ENCODE data around the gene LRBA.

LRBA gene

DNA sequence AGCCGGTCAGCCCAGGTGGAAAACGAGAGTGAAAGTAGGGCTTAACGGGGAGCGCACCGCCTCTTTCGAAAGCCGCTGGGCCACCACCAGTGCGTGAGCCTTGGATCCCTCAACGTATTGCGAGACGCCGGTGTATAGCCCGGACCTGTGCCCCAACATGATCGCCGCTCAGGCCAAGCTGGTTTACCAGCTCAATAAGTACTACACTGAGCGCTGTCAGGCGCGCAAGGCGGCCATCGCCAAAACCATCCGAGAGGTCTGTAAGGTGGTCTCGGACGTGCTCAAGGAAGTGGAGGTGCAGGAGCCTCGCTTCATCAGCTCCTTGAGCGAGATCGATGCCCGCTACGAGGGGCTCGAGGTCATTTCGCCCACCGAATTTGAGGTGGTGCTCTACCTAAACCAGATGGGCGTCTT, 432.2 kb downstream of the LRBA start:
- DNase-seq = no peak
- Histone ChIP-seq H3K9ac (ENCODE audit: low read depth, low read length) (no peak overlapping the region), H3K9me3 (ENCODE audit: insufficient read depth, low read length, severe bottlenecking) (peaks cover 10% of the 10 kb centered on the region), H3K4me1 (ENCODE audit: insufficient read depth, low read length) (no peaks in the 10 kb centered on the region), H3K36me3 (ENCODE audit: insufficient read depth, low read length) (peaks cover 14% of the 10 kb centered on the region), H2AFZ (ENCODE audit: low read depth, low read length) (no peak overlapping the region), H3K27ac (ENCODE audit: low read length) (no peak overlapping the region), H4K20me1 (ENCODE audit: insufficient read depth, low read length) (no peaks in the 10 kb centered on the region), H3K4me3 (ENCODE audit: low read depth in 1 of 2, low read length in 2 of 2) (no peak overlapping the region), H3K79me2 (ENCODE audit: insufficient read depth, low read length) (no peaks in the 10 kb centered on the region), H3K27me3 (ENCODE audit: insufficient read depth, low read length, poor library complexity) (no peaks in the 10 kb centered on the region), H3K4me2 (ENCODE audit: insufficient read depth, low read length) (no peak overlapping the region)
- ATAC-seq (ENCODE audit: insufficient read depth, low read depth) = no peak
- TF ChIP-seq, protein P1, sequence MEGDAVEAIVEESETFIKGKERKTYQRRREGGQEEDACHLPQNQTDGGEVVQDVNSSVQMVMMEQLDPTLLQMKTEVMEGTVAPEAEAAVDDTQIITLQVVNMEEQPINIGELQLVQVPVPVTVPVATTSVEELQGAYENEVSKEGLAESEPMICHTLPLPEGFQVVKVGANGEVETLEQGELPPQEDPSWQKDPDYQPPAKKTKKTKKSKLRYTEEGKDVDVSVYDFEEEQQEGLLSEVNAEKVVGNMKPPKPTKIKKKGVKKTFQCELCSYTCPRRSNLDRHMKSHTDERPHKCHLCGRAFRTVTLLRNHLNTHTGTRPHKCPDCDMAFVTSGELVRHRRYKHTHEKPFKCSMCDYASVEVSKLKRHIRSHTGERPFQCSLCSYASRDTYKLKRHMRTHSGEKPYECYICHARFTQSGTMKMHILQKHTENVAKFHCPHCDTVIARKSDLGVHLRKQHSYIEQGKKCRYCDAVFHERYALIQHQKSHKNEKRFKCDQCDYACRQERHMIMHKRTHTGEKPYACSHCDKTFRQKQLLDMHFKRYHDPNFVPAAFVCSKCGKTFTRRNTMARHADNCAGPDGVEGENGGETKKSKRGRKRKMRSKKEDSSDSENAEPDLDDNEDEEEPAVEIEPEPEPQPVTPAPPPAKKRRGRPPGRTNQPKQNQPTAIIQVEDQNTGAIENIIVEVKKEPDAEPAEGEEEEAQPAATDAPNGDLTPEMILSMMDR (IDR thresholded peaks at IDR 0.05; ENCODE audit: borderline replicate concordance, extremely low read depth, low read length, poor library complexity, severe bottlenecking) = no peak
- no peak for TF ChIP-seq EZH2 (IDR thresholded peaks at IDR 0.05; ENCODE audit: borderline replicate concordance, low read depth, low read length, severe bottlenecking)

DNA sequence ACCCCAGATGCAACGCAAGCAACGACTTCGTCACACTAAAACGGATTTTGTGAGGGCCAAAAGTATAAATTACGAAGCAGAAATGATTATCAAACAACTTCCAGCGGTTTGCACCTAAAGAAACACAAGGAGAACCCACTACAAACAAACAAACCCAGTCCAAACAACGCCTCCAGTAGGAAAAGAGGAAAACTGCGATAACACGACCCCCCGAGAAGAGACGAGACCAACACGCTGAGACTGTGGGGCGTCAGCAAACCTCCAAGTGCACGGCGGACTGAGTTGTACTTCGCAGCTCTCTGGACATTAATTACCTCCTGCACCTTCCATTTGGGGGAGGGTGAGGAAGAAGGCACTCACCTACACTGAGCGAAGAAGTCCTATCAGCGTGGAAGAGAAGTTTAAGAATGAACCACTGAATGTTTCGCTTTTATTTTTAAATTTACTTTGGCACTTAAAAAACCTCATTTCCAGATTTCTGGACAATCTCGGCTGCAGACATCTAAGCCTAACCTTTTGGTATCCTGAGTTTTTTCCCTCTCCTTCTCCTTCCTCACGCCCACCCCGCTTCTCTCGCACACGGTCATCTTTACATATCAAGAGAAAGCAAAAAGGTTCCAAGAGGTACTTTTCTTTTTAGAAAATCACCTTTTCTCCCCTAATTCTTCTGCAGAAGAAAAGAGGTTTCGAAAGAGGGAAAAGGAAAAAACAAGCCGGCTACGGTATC, 432.8 kb downstream of the LRBA start, which contains the start of gene MAB21L2:
Gene MAB21L2, plus strand, starts transcription at position 6 of the 727 bp plus-strand sequence. CDS start 879 bp downstream, outside the sequence.
- H4K20me1 ChIP-seq (ENCODE audit: insufficient read depth, low read length) = no peaks in the 10 kb centered on the region
- DNase-seq (no peak), ATAC-seq (ENCODE audit: insufficient read depth, low read depth) (no peak)
- H3K36me3 ChIP-seq (ENCODE audit: insufficient read depth, low read length) = peaks cover 14% of the 10 kb centered on the region
- TF ChIP-seq EZH2 (IDR thresholded peaks at IDR 0.05; ENCODE audit: borderline replicate concordance, low read depth, low read length, severe bottlenecking) = no peak
- TF ChIP-seq, protein P1 (IDR thresholded peaks at IDR 0.05; ENCODE audit: borderline replicate concordance, extremely low read depth, low read length, poor library complexity, severe bottlenecking) = no peak
- no peak within 1 kb of the TSS for H3K27ac ChIP-seq (ENCODE audit: low read length)
- no peak within 1 kb of the TSS for H3K4me3 ChIP-seq (ENCODE audit: low read depth in 1 of 2, low read length in 2 of 2)
- no peaks in the 10 kb centered on the region for H3K79me2 ChIP-seq (ENCODE audit: insufficient read depth, low read length)
- H3K27me3 ChIP-seq (ENCODE audit: insufficient read depth, low read length, poor library complexity) = no peaks in the 10 kb centered on the region
- H2AFZ ChIP-seq (ENCODE audit: low read depth, low read length) = no peak within 1 kb of the TSS
- H3K9me3 ChIP-seq (ENCODE audit: insufficient read depth, low read length, severe bottlenecking) = peaks cover 10% of the 10 kb centered on the region
- H3K4me2 ChIP-seq (ENCODE audit: insufficient read depth, low read length) = no peak within 1 kb of the TSS
- no peak within 1 kb of the TSS for H3K9ac ChIP-seq (ENCODE audit: low read depth, low read length)
- no peaks in the 10 kb centered on the region for H3K4me1 ChIP-seq (ENCODE audit: insufficient read depth, low read length)

DNA sequence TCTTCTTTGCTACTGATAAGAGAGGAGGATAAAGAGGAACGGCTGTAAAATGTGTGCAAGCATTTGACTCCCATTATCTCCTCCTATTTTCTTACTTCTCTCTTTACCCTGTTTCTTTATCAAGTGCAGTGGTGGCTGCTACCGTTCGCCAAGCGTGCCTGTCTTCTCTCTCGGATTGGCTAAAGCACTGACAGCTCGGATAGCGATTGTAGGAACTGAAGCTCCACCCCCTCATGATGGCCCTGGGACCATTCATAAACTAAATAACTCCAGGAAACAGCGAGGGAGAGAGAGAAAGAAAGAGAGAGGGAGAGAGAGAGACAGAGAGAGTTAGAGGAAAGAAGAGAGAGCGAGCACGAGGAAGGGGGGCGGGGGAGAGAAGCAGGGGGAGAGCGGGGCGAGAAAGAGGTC, 433.4 kb downstream of the LRBA start:
- no peak overlapping the region for H3K4me2 ChIP-seq (ENCODE audit: insufficient read depth, low read length)

More for the DNA sequence above, 433.4 kb downstream of the LRBA start:
- no peak overlapping the region for H3K27ac ChIP-seq (ENCODE audit: low read length)
- H3K9me3 ChIP-seq (ENCODE audit: insufficient read depth, low read length, severe bottlenecking) = peaks cover 10% of the 10 kb centered on the region
- no peaks in the 10 kb centered on the region for H3K4me1 ChIP-seq (ENCODE audit: insufficient read depth, low read length)
- no peaks in the 10 kb centered on the region for H4K20me1 ChIP-seq (ENCODE audit: insufficient read depth, low read length)
- ATAC-seq (ENCODE audit: insufficient read depth, low read depth) = no peak
- H3K9ac ChIP-seq (ENCODE audit: low read depth, low read length) = no peak overlapping the region
- no peak for DNase-seq
- H2AFZ ChIP-seq (ENCODE audit: low read depth, low read length) = no peak overlapping the region
- no peak overlapping the region for H3K4me3 ChIP-seq (ENCODE audit: low read depth in 1 of 2, low read length in 2 of 2)
- TF ChIP-seq, protein P1 (IDR thresholded peaks at IDR 0.05; ENCODE audit: borderline replicate concordance, extremely low read depth, low read length, poor library complexity, severe bottlenecking) = no peak
- no peak for TF ChIP-seq EZH2 (IDR thresholded peaks at IDR 0.05; ENCODE audit: borderline replicate concordance, low read depth, low read length, severe bottlenecking)
- H3K79me2 ChIP-seq (ENCODE audit: insufficient read depth, low read length) = no peaks in the 10 kb centered on the region
- H3K27me3 ChIP-seq (ENCODE audit: insufficient read depth, low read length, poor library complexity) = no peaks in the 10 kb centered on the region
- H3K36me3 ChIP-seq (ENCODE audit: insufficient read depth, low read length) = peaks cover 14% of the 10 kb centered on the region
